Activated T-cell treated with anti-CD3 and anti-CD28 coated beads, Interleukin-2, amount 50 U/mL, for 1 hour (primary cell): Measurements from ENCODE around the gene PRR5.
"Not testable (repeated sequence)": the region's sequence is repeated elsewhere in the genome, so short reads cannot be mapped to it uniquely, and the experiment has no call there.

ENCODE experiments used
- DNase-seq: peaks from one replicate; pipeline ENCODE4 v3.0.0-alpha.2; 2020

Gene PRR5

GRCh38 chr22:44736581-44737405 is 34.8 kb downstream of the PRR5 start:
- DNase-seq: no peak

DNA sequence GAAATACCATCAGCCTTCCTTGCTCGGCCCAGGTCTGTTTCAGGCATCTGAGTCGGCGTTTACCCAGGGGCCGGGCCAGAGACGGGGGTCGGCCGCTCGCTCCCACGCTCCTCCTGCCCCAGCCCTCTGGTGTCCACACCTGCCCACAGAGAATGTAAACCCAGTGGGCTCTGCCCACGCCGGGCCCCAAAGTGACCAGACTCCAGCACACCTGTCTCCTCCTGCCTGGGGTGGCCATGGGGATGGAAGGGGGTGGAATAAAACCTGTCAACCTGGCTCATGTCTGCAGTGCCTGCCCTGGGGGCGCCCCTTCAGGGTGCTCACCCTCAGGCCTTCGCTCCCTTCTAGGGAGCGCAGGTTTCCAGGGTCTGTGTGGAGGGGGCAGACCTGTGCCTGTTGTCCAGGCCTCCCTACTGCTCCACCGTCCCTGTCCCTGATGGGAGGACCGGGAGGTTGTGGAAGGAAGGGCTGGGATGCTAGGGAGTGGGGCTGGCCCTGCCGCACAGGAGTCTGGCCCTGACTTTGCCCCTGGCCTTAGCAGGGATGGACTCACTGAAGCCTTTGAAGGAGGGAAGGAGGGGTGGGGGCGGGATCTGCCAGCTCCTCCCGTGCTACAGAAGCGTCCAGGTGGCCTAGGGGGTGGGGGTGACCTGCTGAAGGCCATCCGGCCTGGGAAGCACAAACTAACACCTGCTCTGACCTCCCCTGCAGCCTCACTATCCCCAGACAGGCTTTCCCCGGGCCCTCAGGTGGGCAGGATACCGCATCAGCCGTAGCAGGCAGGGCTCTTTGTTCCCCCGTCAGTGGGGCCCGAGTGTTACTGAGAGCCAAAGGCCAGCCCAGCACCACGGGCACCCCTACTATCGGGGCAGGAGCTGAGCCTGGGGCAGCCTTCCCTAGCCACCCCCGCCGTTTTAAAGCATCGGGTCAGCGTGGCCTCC is 35.7 kb downstream of the PRR5 start:
- no peak for DNase-seq

GRCh38 chr22:44738347-44738715 is 36.3 kb downstream of the PRR5 start:
- DNase-seq: no peak

GRCh38 chr22:44739024-44739423 is 37.0 kb downstream of the PRR5 start:
- DNase-seq: no peak

DNA sequence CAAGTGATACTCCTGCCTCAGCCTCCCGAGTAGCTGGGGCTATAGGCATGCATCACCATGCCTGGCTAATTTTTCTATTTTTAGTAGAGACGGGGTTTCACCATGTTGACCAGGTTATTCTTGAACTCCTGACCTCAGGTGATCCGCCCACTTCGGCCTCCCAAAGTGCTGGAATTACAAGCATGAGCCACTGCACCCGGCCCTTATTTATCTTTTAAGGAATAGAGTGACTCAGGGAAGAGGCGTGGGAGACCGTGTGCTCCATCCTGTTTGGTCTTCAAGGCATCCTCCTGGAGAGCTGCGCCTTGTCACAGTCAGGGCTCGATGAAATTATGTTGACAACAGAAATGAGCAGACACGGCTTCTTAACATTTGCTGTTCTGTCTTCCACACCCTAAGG is 37.7 kb downstream of the PRR5 start:
- not testable (repeated sequence) for DNase-seq

DNA sequence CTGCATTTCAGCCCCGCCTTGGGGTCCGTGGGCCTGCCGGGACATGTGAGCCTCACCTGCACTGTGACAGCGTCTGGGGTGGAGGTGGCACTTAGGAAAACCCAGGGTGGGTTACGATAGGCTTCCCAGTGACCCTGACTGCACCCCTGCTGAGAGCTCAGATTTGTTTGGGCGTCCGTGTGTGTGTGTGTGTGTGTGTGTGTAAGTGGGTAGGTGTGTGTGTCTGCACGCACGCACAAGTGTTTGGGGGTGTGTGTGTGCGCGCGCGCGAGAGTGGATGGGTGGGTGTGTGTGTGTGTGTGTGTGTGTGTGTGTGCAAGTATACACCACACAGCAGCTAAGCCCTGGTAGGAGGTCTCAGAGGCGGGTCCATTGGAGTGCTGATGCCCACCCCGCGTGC is 38.3 kb downstream of the PRR5 start:
- DNase-seq: no peak

DNA sequence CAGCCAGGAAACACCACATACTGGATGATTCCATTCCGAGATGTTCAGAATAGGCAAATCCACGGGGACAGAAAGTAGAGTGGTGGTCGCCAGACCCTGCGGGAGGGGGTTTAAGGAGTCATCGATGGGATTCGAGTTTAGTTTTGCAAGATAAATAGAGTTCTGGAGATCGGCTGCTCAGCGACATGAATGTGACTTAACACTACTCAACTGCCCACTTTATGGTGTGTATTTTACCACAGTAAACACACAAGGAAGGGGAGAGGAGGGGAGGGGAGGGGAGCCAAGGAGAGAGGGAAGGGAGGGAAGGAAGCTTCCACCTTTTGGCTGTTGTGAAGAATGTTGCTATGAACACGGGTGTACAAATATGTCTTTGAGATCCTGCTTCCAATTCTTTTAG is 39.9 kb downstream of the PRR5 start:
- no peak for DNase-seq

DNA sequence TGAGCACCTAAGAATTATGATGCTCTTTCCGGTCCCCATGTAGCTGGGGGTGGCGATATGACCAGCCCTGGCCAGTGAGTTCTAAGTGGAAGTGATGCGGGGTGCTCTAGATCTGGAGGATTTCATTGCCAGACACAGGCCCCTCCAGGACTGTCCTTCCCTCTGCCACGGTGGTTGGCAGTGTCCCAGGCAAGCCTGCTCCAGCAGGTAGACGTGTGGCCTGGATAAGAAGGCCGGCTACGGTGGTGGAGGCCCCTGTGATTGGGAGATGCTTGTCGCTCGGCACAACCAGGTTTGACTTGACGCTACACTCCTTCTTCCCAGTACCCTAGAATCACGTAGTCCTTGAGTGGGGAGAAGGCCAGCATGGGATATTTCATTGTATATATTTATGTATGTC is 41.2 kb downstream of the PRR5 start:
- no peak for DNase-seq

DNA sequence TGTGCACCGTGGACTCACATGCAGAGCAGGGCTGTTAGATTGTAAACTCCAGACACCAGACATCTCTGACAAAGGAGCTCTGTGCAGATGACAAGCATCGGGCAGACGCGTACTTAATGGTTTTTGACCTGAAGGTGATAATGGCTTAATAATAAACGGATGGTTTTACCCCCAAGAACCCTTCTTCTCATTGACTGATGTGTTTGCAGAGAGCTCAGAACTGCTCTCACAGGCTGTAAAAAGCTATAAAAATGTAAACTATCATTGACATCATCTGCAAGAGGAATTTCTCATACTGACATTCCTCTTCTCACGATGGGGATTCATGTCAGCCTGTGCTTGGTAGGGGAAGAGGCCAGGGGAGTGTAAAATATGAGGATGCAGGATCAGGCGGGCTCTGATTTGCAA is 41.8 kb downstream of the PRR5 start:
- DNase-seq: no peak

- DNase-seq: no peak
These were observed 44.1 kb downstream of the PRR5 start for GRCh38 chr22:44745853-44746789.

DNA sequence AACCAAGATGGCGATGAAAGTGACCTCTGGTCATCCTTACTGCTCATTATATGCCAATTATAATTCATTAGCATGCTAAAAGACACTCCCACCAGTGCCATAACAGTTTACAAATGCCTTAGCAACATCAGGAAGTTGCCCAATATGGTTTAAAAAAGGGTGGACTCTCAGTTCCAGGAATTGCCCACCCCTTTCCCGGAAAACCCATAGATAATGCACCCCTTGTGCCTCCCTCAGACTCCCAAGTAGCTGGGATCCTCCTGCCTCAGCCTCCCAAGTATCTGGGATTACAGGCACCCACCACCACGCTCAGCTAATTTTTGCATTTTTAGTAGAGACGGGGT is 45.8 kb downstream of the PRR5 start:
- not testable (repeated sequence) for DNase-seq

DNA sequence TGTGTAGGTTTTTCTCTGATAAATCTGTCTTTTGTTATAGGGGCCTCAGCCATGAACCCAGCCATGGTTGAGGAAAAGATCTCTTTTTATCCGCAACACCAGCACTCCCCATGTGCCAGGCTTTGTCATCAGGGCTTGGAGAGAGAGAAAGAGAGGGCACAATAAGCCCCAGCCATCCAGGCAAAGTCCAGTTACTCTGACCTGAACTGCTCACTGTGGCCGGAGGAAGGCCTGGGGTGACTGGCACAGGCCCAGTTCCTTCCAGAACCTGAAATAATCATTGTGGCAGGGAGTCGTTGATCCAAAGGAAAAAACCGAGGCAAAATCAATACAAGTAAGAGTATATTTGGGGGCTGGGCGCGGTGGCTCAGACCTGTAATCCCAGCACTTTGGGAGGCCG is 46.5 kb downstream of the PRR5 start:
- no peak for DNase-seq

DNA sequence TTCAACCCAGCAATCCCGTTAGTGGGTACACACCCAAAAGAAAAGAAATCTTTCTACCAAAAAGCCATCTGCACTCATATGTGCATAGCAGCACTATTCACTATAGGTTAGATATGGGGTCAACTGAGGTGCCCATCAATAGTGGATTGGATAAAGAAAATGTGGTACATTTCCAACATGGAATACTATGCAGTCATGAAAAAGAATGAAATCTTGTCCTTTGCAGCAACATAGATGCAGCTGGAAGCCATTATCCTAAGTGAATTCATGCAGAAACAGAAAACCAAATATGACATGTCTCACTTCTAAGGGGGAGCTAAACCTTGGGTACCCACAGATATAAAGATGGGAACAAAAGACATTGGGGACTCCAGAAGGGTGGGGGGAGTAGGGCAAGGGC is 48.5 kb downstream of the PRR5 start:
- no peak for DNase-seq

DNA sequence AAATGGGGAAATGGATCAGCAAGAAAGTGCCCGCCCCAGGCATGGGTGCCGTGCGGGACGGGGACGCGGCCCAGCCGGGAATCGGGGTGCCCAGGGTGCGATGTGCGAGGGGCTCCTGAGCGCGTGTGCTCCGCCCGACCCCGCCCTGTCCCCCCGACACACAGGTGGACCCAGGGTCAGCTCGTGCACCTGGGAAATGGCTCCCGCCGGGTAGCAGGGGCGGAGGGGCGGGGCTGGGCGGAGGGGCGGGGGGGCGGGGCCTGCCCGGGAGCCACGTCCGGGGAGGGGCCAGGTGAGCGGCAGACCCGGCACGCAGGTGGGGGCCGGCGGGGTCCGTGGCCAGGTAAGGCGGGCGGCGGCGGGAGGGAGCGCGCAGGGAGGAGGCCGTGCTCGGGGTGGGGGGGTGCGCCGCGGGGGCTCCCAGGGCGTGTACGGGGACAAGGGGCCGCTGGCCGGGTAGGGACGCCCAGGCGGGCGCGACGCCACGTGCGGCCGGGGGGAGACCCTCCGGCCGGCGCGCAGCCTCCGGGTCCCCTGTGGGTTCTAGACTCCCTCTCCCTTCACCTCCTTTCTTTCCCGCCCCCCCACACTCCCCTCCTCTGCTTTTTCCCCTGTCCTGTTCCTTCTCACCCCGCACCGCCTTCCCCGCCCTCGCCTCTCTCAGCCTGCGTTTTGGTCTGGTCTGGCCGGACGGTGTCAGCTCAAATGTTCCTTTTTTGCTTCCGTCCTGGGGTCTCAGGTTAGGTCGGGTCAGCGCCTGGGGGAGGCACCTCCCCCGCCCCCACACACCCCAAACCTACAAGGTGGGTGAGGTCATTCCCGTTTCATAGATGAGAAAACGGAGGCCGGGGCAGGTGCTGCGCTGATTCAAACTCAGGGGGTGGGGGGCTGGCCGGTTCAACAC is 50.5 kb downstream of the PRR5 start, which contains the start of gene ARHGAP8:
Gene ARHGAP8, plus strand, starts transcription at position 291 of the 904 bp plus-strand sequence. CDS start 33,953 bp downstream, outside the sequence.
- DNase-seq: peak; percentile 31

DNA sequence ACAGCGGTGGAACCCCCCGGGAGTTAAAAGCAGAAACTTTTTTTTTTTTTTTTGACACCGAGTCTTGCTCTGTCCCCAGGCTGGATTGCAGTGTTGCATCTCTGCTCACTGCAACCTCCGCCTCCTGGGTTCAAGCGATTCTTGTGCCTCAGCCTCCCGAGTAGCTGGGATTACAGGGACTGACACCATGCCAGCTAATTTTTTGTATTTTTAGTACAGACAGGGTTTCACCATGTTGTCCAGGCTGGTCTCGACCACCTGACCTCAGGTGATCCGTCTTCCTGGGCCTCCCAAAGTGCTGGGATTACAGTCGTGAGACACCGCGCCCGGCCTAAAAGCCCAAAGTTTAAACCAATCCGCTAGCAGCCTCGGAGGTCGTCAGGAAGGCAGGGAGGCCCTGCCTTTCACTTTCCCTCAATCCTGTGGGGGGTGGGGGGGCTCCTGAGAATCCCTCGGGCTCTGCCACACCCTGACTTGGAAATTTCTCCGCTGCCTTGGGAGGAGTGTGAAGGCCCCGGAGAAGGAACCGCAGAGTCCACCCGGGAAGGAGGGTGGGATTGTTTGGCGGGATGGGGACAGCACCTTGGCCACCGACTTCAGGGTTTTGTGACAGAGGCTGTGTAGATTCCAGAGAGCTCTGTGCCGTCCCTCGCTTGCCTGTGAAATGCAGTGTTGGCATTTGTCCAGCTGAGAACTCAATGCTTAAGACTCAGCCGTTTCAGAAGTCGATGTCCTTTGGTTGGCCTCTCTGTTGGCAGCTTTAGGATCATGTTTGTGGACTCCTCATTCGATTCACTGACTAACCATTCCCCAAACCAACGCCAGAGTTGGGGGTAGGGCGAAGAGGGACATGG is 51.4 kb downstream of the PRR5 start:
- no peak for DNase-seq

DNA sequence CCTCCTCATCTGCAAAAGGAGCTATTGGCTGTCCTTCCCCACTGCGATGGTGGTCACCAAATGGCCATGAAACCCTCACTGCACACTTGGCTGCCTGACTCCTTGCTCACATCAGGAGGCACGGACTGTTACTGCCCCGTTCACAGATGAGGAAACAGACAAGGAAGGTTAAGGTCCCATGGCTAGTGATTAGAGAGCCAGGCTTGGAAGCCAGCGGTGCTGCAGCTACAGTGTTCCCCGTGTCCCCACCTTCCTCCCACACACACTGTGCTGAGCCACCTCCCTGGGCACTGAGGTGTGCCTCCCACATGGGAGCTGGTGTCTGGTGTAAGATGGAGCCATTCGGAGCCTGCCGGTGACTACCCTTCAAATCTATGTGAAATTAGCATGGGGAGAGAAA is 53.0 kb downstream of the PRR5 start:
- no peak for DNase-seq

DNA sequence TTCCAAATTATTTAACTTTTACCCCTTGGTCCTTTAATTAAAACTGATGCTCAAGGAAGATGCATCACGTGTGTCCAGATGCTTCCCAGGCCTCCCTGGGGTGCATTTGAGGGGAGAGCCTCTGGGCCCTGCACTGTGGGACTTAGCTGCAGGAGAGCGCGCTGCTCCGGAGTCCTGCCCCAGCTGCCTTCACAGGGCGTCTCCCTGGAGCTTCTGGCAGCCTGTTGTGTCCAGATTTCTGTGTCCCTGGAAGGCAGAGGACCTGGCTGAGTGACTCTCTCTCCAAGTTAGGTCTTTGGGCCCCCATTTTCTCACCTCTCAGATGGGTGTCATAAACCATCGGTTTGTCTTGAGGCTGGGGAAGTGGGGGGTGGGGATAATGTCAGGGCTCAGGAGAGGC is 53.4 kb downstream of the PRR5 start:
- no peak for DNase-seq

DNA sequence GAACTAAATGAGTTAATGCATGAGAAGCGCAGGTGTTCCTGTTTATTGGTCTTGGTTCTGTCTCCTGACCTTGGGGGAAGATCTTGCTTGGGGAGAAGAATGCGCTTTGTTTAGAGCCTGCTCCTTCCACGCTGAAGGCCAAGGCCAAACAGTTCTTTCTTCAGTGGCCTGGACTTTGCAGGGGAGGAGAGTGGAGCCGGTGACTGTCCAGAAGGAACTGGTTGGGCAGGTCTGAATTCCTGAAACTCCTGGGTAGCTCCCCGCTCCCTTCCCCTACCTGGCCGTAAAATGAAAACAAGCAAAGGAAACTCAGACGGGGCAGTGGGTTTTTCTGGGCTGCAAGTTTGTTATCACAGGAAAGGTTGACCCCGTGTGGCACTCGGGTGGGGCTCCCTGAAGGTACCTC is 54.0 kb downstream of the PRR5 start:
- DNase-seq: no peak

DNA sequence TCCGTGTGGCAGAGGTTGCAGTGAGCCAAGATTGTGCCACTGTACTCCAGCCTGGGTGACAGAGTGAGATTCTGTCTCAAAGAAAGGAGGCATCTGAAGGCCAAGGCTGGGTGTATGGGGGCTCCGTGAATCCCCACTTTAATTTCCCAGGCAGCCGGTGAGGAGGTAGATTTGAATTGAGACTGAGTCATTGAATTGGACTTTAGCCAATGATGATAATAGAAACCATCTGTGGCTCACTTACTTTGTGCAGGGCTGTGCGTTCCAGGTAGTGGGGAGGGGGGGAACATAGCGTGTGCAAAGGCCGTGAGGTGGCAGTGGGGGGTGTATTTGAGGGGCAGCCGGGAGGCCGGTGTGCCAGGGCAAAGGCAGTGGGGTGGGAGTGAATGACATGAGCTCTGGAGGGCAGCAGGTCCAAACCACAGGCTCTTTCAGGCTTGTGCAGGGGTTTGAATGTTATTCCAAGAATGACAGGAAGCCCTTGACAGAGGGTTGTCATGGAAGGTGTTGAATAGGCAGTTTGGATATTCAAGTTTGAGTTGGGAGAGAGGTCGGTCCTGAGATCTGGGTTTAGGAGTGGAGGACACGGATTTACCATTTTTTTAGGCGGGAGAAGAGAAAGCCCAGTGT is 56.5 kb downstream of the PRR5 start:
- no peak for DNase-seq

DNA sequence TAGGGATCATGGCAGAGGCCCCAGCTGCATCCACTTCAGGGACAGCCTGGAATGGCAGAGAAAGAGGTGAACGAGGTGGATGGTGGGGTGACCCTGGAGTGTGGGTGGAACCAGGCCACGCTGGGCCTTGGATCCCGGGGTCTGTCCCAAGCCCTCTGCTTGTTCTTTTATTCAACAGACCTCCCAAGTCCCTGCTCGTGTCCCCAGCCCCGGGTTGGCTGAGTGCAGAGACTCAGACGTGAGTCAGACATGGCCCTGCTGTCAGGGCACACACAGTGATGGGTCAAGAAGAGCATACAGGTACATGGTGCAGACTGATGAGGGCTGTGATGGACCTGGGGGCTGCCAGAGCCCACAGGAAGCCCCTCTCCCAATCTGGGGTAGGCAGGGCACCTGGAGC is 57.0 kb downstream of the PRR5 start:
- no peak for DNase-seq
